GM21529 (cell line): ENCODE measurements around the gene ACTR2.
"Not testable (repeated sequence)": the region's sequence is repeated elsewhere in the genome, so short reads cannot be mapped to it uniquely, and the experiment has no call there.

Source experiments
- ATAC-seq: cut with Tn5 transposase; IDR thresholded peaks from one replicate; pipeline ENCODE4 v1.9.1; 2021; ENCODE audit not compliant: unreplicated experiment

Gene ACTR2

GRCh38 chr2:65227456-65228262, at the start of gene ACTR2:
ACTR2 (plus strand) TSS chr2:65227831; CDS start chr2:65227910, 79 bp downstream.
- peak; percentile 84 for ATAC-seq

GRCh38 chr2:65182570-65182969, 45.1 kb upstream of the ACTR2 start:
- ATAC-seq, result no peak

- ATAC-seq, result not testable (repeated sequence)
These were observed 44.2 kb upstream of the ACTR2 start for GRCh38 chr2:65183406-65183805.

- ATAC-seq, result no peak
These were observed 42.6 kb upstream of the ACTR2 start for GRCh38 chr2:65185012-65185411.

GRCh38 chr2:65186093-65186868, 41.4 kb upstream of the ACTR2 start:
- no peak for ATAC-seq

- peak; percentile 76 for ATAC-seq
These were observed 40.5 kb upstream of the ACTR2 start for GRCh38 chr2:65186872-65187851.

GRCh38 chr2:65193446-65193845, 34.2 kb upstream of the ACTR2 start:
- no peak for ATAC-seq

- ATAC-seq, result no peak
These were observed 28.9 kb upstream of the ACTR2 start for GRCh38 chr2:65198737-65199136.

- ATAC-seq, result no peak
These were observed 28.5 kb upstream of the ACTR2 start for GRCh38 chr2:65199166-65199565.

- no peak for ATAC-seq
These were observed 27.7 kb upstream of the ACTR2 start for GRCh38 chr2:65199891-65200290.

GRCh38 chr2:65204461-65205210, 23.0 kb upstream of the ACTR2 start:
- no peak for ATAC-seq

GRCh38 chr2:65212115-65212514, 15.5 kb upstream of the ACTR2 start:
- ATAC-seq, result no peak

- no peak for ATAC-seq
These were observed 15.0 kb upstream of the ACTR2 start for GRCh38 chr2:65212619-65213018.

- no peak for ATAC-seq
These were observed 14.6 kb upstream of the ACTR2 start for GRCh38 chr2:65213035-65213434.

- ATAC-seq, result no peak
These were observed 13.3 kb upstream of the ACTR2 start for GRCh38 chr2:65214361-65214760.

GRCh38 chr2:65214843-65215242, 12.8 kb upstream of the ACTR2 start:
- no peak for ATAC-seq

GRCh38 chr2:65215946-65216345, 11.7 kb upstream of the ACTR2 start:
- ATAC-seq, result no peak

- ATAC-seq, result no peak
These were observed 7.0 kb upstream of the ACTR2 start for GRCh38 chr2:65220432-65221131.

GRCh38 chr2:65221275-65221674, 6.4 kb upstream of the ACTR2 start:
- ATAC-seq, result not testable (repeated sequence)

- ATAC-seq, result peak; percentile 12
These were observed 593 bp upstream of the ACTR2 start for GRCh38 chr2:65227020-65227455.
